Measurements from ENCODE around the gene PTPRN.
"Not testable (repeated sequence)": the region's sequence is repeated elsewhere in the genome, so short reads cannot be mapped to it uniquely, and the experiment has no call there.

Gene PTPRN

GRCh38 chr2:219309278-219309677 is at the start of gene PTPRN:
Gene PTPRN (minus strand): TSS chr2:219309401. CDS start chr2:219309332, 69 bp downstream.
- DNase-seq = peak; percentile 54

- peak; percentile 20 for DNase-seq
Measured at GRCh38 chr2:219358170-219359075, 49.2 kb upstream of the PTPRN start.

GRCh38 chr2:219356834-219357233 is 47.6 kb upstream of the PTPRN start:
- no peak for DNase-seq

GRCh38 chr2:219354582-219354981 is 45.4 kb upstream of the PTPRN start:
- no peak for DNase-seq

- no peak for DNase-seq
Measured at GRCh38 chr2:219353129-219353528, 43.9 kb upstream of the PTPRN start.

GRCh38 chr2:219352448-219353023 is 43.3 kb upstream of the PTPRN start:
- DNase-seq = peak; percentile 79

GRCh38 chr2:219350710-219351221 is 41.6 kb upstream of the PTPRN start:
- DNase-seq = peak; percentile 24

GRCh38 chr2:219350215-219350614 is 41.0 kb upstream of the PTPRN start:
- no peak for DNase-seq

GRCh38 chr2:219344751-219345430 is 35.7 kb upstream of the PTPRN start:
- no peak for DNase-seq

- DNase-seq = no peak
Measured at GRCh38 chr2:219335373-219335786, 26.2 kb upstream of the PTPRN start.

- no peak for DNase-seq
Measured at GRCh38 chr2:219334076-219334475, 24.9 kb upstream of the PTPRN start.

GRCh38 chr2:219332542-219332941 is 23.3 kb upstream of the PTPRN start, which contains the start of gene RESP18:
Gene RESP18 (minus strand): TSS chr2:219332744.
- DNase-seq = no peak

GRCh38 chr2:219331560-219332213 is 22.5 kb upstream of the PTPRN start:
- DNase-seq = peak; percentile 72

GRCh38 chr2:219327719-219328118 is 18.5 kb upstream of the PTPRN start:
- peak; percentile 15 for DNase-seq

GRCh38 chr2:219325657-219326315 is 16.6 kb upstream of the PTPRN start:
- no peak for DNase-seq

- DNase-seq = no peak
Measured at GRCh38 chr2:219325136-219325535, 15.9 kb upstream of the PTPRN start.

- no peak for DNase-seq
Measured at GRCh38 chr2:219323434-219323833, 14.2 kb upstream of the PTPRN start.

- DNase-seq = no peak
Measured at GRCh38 chr2:219314804-219315468, 5.7 kb upstream of the PTPRN start.

- DNase-seq = not testable (repeated sequence)
Measured at GRCh38 chr2:219312683-219313263, 3.6 kb upstream of the PTPRN start.

GRCh38 chr2:219308142-219309101 is 779 bp downstream of the PTPRN start:
- DNase-seq = peak; percentile 87
